ENCODE results near the gene ABCB7.
"Not testable (repeated sequence)": the region's sequence is repeated elsewhere in the genome, so short reads cannot be mapped to it uniquely, and the experiment has no call there.

The ABCB7 gene
- 34.8 to 49.5 (median 39.7) reads per million in 4 experiments for total RNA-seq

- peak; percentile 22 for DNase-seq
These were observed at the start of gene ABCB7 for GRCh38 chrX:75155827-75156525. Gene ABCB7, minus strand, starts transcription at chrX:75156283. Its CDS starts 11 bp downstream, at chrX:75156272.

- not testable (repeated sequence) for DNase-seq
These were observed 32.5 kb upstream of the ABCB7 start for GRCh38 chrX:75188415-75189206.

GRCh38 chrX:75181721-75182120 lies 25.6 kb upstream of the ABCB7 start:
- DNase-seq: no peak

- not testable (repeated sequence) for DNase-seq
These were observed 23.6 kb upstream of the ABCB7 start for GRCh38 chrX:75179536-75180293.

- not testable (repeated sequence) for DNase-seq
These were observed 16.3 kb upstream of the ABCB7 start for GRCh38 chrX:75172257-75172890.

- DNase-seq: no peak
These were observed 2.0 kb upstream of the ABCB7 start for GRCh38 chrX:75158054-75158453.

GRCh38 chrX:75156531-75156945 lies 455 bp upstream of the ABCB7 start:
- DNase-seq: no peak

GRCh38 chrX:75155447-75155826 lies 646 bp downstream of the ABCB7 start:
- DNase-seq: no peak

- no peak for DNase-seq
These were observed 1.2 kb downstream of the ABCB7 start for GRCh38 chrX:75154871-75155270.

GRCh38 chrX:75151827-75152592 lies 4.1 kb downstream of the ABCB7 start:
- no peak for DNase-seq

GRCh38 chrX:75149654-75150053 lies 6.4 kb downstream of the ABCB7 start:
- DNase-seq: no peak

GRCh38 chrX:75132672-75133071 lies 23.4 kb downstream of the ABCB7 start:
- no peak for DNase-seq

GRCh38 chrX:75131973-75132627 lies 24.0 kb downstream of the ABCB7 start:
- no peak for DNase-seq

- not testable (repeated sequence) for DNase-seq
These were observed 27.0 kb downstream of the ABCB7 start for GRCh38 chrX:75129069-75129468.

- DNase-seq: no peak
These were observed 37.8 kb downstream of the ABCB7 start for GRCh38 chrX:75118296-75118695.

GRCh38 chrX:75115707-75116413 lies 40.2 kb downstream of the ABCB7 start:
- no peak for DNase-seq

GRCh38 chrX:75114638-75115037 lies 41.4 kb downstream of the ABCB7 start:
- no peak for DNase-seq

GRCh38 chrX:75113664-75114063 lies 42.4 kb downstream of the ABCB7 start:
- no peak for DNase-seq

GRCh38 chrX:75107863-75108509 lies 48.1 kb downstream of the ABCB7 start:
- DNase-seq: no peak

- DNase-seq: no peak
These were observed 49.3 kb downstream of the ABCB7 start for GRCh38 chrX:75106772-75107171.

Data from effector CD8-positive, alpha-beta T cell (primary cell).